ENCODE measurements around the gene PROSER2.

PROSER2 gene, protein sequence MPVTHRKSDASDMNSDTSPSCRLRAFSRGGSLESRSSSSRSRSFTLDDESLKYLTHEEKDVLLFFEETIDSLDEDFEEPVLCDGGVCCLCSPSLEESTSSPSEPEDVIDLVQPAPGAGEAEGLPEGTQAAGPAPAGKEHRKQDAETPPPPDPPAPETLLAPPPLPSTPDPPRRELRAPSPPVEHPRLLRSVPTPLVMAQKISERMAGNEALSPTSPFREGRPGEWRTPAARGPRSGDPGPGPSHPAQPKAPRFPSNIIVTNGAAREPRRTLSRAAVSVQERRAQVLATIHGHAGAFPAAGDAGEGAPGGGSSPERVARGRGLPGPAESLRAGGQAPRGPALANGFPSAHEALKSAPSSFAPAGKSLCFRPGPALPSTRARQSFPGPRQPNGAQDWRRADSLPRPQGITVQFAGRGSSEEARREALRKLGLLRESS

GRCh38 chr10:11823122-11823988 is at the start of gene PROSER2:
TSS of gene PROSER2 (plus strand) at chr10:11823356. CDS start at chr10:11852078, 28,722 bp downstream.
- in situ Hi-C loops (cut with HindIII; ENCODE audit: low pct_unique_long_range_greater_than_20kb, low sequenced_read_pairs) = no loop called here
- peak; percentile 87 for DNase-seq (ENCODE audit: low read depth in 1 of 2, low spot score in 1 of 2)
- TF ChIP-seq JUND (IDR thresholded peaks at IDR 0.05; ENCODE audit: low read depth) = no peak

DNA sequence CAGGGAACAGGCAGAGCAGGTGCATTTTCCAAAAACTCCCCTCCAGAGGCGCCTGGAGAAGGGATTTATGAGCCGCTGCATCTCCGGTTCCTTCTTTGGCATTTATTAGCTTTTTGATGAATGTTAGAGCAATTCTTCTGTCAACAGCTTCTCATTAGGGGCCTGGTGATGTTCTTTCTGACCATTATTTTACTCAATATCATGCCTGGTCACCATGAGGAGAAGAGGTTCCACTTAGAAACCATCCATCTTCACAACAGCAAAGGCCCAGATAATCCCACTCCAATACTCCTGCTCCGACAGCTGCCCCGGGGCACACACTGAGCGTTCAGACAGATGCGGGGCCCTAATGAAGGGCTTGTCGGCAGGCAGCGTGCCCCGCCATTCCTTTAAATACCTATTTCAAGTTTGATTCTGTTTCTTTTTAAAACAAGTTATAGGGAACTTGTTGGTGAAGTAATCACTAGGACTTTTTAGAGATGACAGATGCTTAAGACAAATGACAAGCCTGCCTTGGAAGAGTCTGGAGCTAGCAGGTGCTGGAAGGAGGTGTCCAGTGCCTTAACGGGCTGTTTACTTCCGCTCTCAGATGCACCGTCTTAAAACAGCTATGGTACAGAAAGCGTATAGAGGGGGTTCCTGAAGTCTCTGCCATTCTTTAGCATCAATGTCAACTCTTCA is 49.3 kb upstream of the PROSER2 start:
- TF ChIP-seq JUND (IDR thresholded peaks at IDR 0.05; ENCODE audit: low read depth) = no peak
- DNase-seq (ENCODE audit: low read depth in 1 of 2, low spot score in 1 of 2) = no peak
- in situ Hi-C loops (cut with HindIII; ENCODE audit: low pct_unique_long_range_greater_than_20kb, low sequenced_read_pairs) = no loop called here

- in situ Hi-C loops (cut with HindIII; ENCODE audit: low pct_unique_long_range_greater_than_20kb, low sequenced_read_pairs) = no loop called here
Measured at GRCh38 chr10:11775412-11775811, 47.7 kb upstream of the PROSER2 start.

DNA sequence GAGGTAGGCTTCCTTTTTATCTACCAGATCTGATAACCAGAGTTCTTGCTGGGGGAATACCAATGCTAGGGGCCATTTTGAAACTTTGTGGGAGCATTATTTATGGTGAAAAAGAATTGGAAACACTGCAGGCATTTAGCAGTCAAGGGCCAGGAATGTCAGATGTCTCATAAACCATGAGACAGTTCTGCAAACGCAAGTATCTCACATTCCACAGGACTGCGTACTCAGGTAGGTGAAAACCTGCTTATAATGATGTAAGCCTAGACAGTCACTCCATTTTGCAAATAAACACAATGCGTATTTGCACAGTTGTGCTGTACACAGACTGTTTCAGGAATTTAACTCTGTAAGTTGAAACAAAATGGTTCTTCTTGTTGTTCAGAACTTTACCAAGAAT is 47.1 kb upstream of the PROSER2 start:
- in situ Hi-C loops (cut with HindIII; ENCODE audit: low pct_unique_long_range_greater_than_20kb, low sequenced_read_pairs) = no loop called here
- no peak for TF ChIP-seq JUND (IDR thresholded peaks at IDR 0.05; ENCODE audit: low read depth)
- DNase-seq (ENCODE audit: low read depth in 1 of 2, low spot score in 1 of 2) = peak; percentile 53 to 58

More at GRCh38 chr10:11775412-11775811, 47.7 kb upstream of the PROSER2 start:
- no peak for TF ChIP-seq JUND (IDR thresholded peaks at IDR 0.05; ENCODE audit: low read depth)
- no peak for DNase-seq (ENCODE audit: low read depth in 1 of 2, low spot score in 1 of 2)

GRCh38 chr10:11781114-11781513 is 42.0 kb upstream of the PROSER2 start:
- DNase-seq (ENCODE audit: low read depth in 1 of 2, low spot score in 1 of 2) = no peak
- in situ Hi-C loops (cut with HindIII; ENCODE audit: low pct_unique_long_range_greater_than_20kb, low sequenced_read_pairs) = no loop called here
- TF ChIP-seq JUND (IDR thresholded peaks at IDR 0.05; ENCODE audit: low read depth) = no peak

GRCh38 chr10:11782793-11783557 is 40.2 kb upstream of the PROSER2 start:
- TF ChIP-seq JUND (IDR thresholded peaks at IDR 0.05; ENCODE audit: low read depth) = no peak
- peak; percentile 48 to 74 for DNase-seq (ENCODE audit: low read depth in 1 of 2, low spot score in 1 of 2)
- in situ Hi-C loops (cut with HindIII; ENCODE audit: low pct_unique_long_range_greater_than_20kb, low sequenced_read_pairs) = no loop called here

- TF ChIP-seq JUND (IDR thresholded peaks at IDR 0.05; ENCODE audit: low read depth) = no peak
- no peak for DNase-seq (ENCODE audit: low read depth in 1 of 2, low spot score in 1 of 2)
- in situ Hi-C loops (cut with HindIII; ENCODE audit: low pct_unique_long_range_greater_than_20kb, low sequenced_read_pairs) = no loop called here
Measured at GRCh38 chr10:11783558-11783865, 39.6 kb upstream of the PROSER2 start.

DNA sequence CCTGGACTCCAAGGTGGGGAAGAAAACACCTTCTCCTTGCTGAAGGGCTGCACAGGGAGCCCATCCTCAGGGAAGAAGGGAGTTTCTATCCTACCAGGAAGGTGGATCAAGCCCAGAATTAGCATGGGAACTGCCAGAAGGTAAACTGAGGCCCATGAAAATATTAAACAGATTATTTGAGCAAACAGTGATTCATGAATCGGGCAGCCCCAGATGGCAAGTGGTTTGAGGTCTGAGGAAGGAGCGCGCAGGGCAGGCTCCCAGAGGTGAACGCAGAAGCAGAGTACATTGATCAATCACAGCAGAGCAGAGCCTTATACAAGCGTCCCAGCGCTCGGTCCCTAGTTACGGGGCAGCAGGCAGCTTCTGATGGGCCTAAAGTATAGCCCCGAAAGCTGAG is 35.8 kb upstream of the PROSER2 start:
- in situ Hi-C loops (cut with HindIII; ENCODE audit: low pct_unique_long_range_greater_than_20kb, low sequenced_read_pairs) = no loop called here
- no peak for TF ChIP-seq JUND (IDR thresholded peaks at IDR 0.05; ENCODE audit: low read depth)
- no peak for DNase-seq (ENCODE audit: low read depth in 1 of 2, low spot score in 1 of 2)

- TF ChIP-seq JUND (IDR thresholded peaks at IDR 0.05; ENCODE audit: low read depth) = no peak
- DNase-seq (ENCODE audit: low read depth in 1 of 2, low spot score in 1 of 2) = no peak
- in situ Hi-C loops (cut with HindIII; ENCODE audit: low pct_unique_long_range_greater_than_20kb, low sequenced_read_pairs) = no loop called here
Measured at GRCh38 chr10:11787846-11788245, 35.3 kb upstream of the PROSER2 start.

GRCh38 chr10:11789306-11789705 is 33.9 kb upstream of the PROSER2 start:
- TF ChIP-seq JUND (IDR thresholded peaks at IDR 0.05; ENCODE audit: low read depth) = no peak
- in situ Hi-C loops (cut with HindIII; ENCODE audit: low pct_unique_long_range_greater_than_20kb, low sequenced_read_pairs) = no loop called here
- no peak for DNase-seq (ENCODE audit: low read depth in 1 of 2, low spot score in 1 of 2)

- no peak for TF ChIP-seq JUND (IDR thresholded peaks at IDR 0.05; ENCODE audit: low read depth)
- in situ Hi-C loops (cut with HindIII; ENCODE audit: low pct_unique_long_range_greater_than_20kb, low sequenced_read_pairs) = no loop called here
- DNase-seq (ENCODE audit: low read depth in 1 of 2, low spot score in 1 of 2) = no peak
Measured at GRCh38 chr10:11789956-11790355, 33.2 kb upstream of the PROSER2 start.

Data from T47D (cell line).